ENCODE results near the gene ERLIN1.

The ERLIN1 gene

DNA sequence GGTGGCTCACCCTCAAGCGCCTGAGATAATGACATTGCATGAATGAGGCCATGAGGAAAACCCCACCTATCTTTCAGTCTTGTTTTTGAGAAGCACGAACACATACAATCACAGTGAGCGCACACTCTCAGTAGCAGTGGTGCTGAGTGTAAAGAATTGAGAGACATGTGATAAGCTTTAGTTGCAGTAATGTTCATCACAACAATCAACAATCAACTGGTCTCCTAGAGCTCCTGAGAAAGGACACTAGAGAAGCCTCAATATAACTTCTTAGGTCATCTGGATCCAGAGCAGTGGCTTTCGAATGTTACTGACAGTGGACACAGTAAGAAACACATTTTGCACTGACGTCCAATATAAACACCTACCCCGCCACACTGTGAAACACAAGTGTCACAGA lies 12.8 kb downstream of the ERLIN1 start:
- DNase-seq (ENCODE audit: low read depth), result no peak
- H3K4me3 ChIP-seq (ENCODE audit: low read length), result no peak overlapping the region
- TF ChIP-seq, protein P1, sequence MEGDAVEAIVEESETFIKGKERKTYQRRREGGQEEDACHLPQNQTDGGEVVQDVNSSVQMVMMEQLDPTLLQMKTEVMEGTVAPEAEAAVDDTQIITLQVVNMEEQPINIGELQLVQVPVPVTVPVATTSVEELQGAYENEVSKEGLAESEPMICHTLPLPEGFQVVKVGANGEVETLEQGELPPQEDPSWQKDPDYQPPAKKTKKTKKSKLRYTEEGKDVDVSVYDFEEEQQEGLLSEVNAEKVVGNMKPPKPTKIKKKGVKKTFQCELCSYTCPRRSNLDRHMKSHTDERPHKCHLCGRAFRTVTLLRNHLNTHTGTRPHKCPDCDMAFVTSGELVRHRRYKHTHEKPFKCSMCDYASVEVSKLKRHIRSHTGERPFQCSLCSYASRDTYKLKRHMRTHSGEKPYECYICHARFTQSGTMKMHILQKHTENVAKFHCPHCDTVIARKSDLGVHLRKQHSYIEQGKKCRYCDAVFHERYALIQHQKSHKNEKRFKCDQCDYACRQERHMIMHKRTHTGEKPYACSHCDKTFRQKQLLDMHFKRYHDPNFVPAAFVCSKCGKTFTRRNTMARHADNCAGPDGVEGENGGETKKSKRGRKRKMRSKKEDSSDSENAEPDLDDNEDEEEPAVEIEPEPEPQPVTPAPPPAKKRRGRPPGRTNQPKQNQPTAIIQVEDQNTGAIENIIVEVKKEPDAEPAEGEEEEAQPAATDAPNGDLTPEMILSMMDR (conservative IDR thresholded peaks at IDR 0.05; ENCODE audit: low read depth, low read length), result no peak

DNA sequence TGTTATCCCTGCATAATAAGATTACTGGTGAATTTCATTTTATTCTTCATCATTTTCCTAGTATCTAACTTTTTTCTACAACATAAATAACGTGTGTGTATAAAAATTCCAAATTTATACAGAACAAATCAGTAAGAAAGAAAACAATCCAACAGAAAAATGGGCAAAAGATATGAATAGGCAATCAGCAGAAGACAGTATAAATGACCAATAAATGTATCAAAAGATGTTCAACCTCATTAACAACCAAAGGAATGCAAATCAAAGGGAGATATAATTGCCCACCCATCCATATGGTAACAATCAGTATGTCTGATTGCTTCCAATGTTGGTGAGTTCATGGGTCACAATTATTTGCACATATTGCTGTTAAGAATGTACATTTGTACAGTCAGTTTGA lies 13.5 kb downstream of the ERLIN1 start:
- no peak for DNase-seq (ENCODE audit: low read depth)
- TF ChIP-seq, protein P1 (conservative IDR thresholded peaks at IDR 0.05; ENCODE audit: low read depth, low read length), result no peak
- no peak overlapping the region for H3K4me3 ChIP-seq (ENCODE audit: low read length)

- TF ChIP-seq, protein P1 (conservative IDR thresholded peaks at IDR 0.05; ENCODE audit: low read depth, low read length), result no peak
- DNase-seq (ENCODE audit: low read depth), result no peak
These were observed 17.6 kb downstream of the ERLIN1 start for GRCh38 chr10:100168313-100168643.

DNA sequence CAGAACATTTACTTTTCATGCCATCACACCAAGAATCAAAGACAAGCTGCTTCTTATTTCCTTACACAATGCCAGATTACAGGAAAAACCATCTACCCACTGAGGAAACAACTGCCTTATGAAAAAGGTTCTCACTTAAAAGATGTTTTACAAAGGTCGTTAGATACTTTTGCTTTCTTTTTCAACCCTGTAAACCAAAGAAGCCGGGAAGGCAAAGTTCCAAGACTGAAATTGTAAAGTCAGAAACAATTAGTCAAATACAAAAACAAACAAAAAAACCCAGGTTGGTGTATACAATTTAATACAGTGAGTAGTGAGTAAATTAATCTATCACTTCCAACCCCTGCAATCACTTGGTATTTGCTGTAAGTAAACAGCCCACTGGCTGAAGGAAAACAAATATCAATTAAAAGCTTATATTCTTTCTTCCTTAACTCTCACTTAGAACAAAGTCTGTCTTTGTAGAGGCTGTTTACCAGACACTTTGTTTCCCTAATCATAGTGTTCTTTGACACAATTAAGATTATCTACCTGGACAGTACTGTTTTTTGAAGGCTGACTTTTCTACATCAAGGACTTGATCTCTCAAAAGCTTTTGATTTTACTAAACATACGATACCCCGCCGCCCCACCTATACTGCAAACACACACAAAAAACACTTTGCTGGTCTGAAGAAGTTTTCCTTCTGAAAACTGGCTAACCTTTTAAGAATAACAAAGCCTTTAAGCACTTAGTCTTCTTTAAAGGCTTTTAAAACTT lies 18.1 kb downstream of the ERLIN1 start:
- H3K4me3 ChIP-seq (ENCODE audit: low read length), result no peak overlapping the region
- no peak for DNase-seq (ENCODE audit: low read depth)
- TF ChIP-seq, protein P1 (conservative IDR thresholded peaks at IDR 0.05; ENCODE audit: low read depth, low read length), result no peak

More at GRCh38 chr10:100168313-100168643, 17.6 kb downstream of the ERLIN1 start:
- H3K4me3 ChIP-seq (ENCODE audit: low read length), result no peak overlapping the region

DNA sequence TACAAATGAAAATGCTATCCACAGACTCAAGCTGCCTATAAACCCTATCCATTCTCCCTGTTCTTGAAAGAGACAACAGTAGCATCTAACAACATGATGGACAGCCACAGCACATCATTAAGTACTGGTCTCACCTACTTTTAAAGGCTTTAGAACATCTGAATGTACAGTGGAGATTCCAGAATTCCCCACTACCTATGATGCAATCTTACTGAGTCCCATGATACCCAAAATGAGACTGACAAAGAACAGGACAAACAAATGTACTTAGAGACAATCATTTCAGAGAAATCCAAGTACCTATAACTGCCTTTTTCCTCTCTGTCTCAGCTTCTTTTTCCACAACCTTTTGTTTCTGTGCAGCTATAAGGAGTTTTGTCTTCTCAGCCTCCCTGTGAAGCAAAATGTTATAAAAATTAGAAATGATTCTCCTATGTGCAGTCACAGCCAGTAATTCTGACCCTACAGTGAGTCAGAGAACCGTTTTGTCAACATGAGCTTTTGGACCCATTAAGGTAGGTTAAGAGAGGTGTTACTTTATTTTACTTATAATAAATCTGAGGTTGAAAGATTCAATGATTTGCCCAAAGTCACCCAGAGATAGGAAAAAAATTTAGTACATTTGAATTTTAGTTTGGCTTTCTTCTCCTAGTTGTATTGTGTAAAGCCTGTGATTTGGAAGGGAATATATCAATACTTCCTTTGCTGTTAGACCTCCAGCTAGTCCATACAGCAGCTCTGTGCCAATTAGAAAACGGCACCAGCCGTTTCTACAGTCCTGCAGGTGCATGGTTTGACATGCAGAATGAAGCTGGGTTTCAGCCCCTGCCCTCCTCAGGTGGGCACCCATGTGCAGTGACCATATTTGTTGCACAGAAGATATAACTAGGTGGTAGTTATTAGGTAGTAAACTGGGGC lies 21.9 kb downstream of the ERLIN1 start:
- no peak for DNase-seq (ENCODE audit: low read depth)
- no peak overlapping the region for H3K4me3 ChIP-seq (ENCODE audit: low read length)
- TF ChIP-seq, protein P1 (conservative IDR thresholded peaks at IDR 0.05; ENCODE audit: low read depth, low read length), result no peak

DNA sequence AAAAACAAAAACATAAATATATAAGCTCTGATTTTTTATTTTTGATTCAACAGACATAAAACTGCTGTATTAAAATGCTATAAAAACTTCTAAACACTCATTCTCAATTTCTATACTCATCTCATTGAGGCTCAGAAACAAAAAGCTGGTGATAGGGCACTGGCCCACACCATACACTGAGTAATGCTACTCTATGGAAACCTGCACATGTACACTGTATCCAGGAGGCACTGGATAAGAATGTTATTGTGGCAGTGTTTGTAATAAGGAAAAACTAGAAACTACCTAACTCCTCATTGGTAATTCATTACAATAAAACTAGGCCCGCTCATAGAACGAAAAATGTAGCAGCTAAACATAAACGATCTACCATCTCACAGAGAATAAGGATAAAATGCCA lies 23.1 kb downstream of the ERLIN1 start:
- no peak for DNase-seq (ENCODE audit: low read depth)
- H3K4me3 ChIP-seq (ENCODE audit: low read length), result no peak overlapping the region
- TF ChIP-seq, protein P1 (conservative IDR thresholded peaks at IDR 0.05; ENCODE audit: low read depth, low read length), result no peak

All from retinal pigment epithelial cell (primary cell).